ENCODE data around the gene PCGF2. TPM values are rescaled to one million over a fixed set of nuclear protein-coding genes. Genes with fewer than 3 reads are reported as not detected.

Gene PCGF2
- total and polyA plus RNA-seq, 2 of the 8 experiments (the other 6 are each of a cell fraction or from before 2014, with no cell fraction given): 42.1 to 93.3 TPM

- no peak for TF ChIP-seq CREB1 (IDR thresholded peaks at IDR 0.05)
These were observed 10.0 kb downstream of the PCGF2 start (continued) for GRCh38 chr17:38738007-38738662.
